HG03571 (cell line): ENCODE results near the gene NUMBL.
"Not testable (repeated sequence)": the region's sequence is repeated elsewhere in the genome, so short reads cannot be mapped to it uniquely, and the experiment has no call there.

ENCODE experiments used
- ATAC-seq: cut with Tn5 transposase; IDR thresholded peaks from one replicate; pipeline ENCODE4 v1.9.1; 2021; ENCODE audit not compliant: unreplicated experiment

Gene NUMBL

GRCh38 chr19:40633207-40633606, 57.2 kb downstream of the NUMBL start:
- ATAC-seq: no peak

- no peak for ATAC-seq
Measured at GRCh38 chr19:40632311-40633036, 58.0 kb downstream of the NUMBL start.

DNA sequence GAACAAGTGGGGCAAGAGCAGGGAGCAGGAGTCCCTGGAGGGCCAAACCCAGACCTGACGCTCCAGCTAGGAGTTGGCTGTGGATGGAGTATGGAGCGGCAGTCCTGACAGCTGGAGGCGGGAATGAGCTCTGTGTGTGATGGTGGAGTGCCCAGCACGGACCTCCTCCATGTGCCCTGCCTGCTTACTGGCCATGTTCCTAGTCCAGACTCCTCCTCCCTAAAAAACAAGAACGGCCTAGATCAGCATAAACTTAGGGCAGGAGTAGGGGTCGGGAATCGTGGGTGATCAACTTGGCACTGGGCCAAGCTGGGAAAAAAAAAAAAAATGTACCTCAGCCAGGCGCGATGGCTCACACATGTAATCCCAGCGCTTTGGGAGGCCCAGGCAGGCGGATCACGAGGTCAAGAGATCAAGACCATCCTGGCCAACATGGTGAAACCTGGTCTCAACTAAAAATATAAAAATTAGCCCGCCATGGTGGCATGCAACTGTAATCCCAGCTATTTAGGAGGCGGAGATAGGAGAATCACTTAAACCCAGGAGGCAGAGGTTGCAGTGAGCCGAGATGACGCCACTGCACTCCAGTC, 59.8 kb downstream of the NUMBL start:
- no peak for ATAC-seq

DNA sequence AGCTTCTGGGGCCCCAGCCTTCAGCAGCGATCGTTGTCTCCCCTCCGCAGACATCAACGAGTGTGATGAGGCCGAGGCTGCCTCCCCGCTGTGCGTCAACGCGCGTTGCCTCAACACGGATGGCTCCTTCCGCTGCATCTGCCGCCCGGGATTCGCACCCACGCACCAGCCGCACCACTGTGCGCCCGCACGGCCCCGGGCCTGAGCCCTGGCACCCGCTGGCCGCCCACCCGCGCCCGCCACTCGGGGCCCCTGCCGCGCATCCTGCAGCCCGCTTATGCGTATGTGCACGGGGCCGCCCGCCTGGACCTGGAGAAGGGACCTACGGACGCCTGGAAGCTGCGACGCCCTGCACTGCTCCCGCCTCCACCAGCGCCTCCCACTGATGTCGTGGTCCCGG, 61.1 kb downstream of the NUMBL start:
- no peak for ATAC-seq

DNA sequence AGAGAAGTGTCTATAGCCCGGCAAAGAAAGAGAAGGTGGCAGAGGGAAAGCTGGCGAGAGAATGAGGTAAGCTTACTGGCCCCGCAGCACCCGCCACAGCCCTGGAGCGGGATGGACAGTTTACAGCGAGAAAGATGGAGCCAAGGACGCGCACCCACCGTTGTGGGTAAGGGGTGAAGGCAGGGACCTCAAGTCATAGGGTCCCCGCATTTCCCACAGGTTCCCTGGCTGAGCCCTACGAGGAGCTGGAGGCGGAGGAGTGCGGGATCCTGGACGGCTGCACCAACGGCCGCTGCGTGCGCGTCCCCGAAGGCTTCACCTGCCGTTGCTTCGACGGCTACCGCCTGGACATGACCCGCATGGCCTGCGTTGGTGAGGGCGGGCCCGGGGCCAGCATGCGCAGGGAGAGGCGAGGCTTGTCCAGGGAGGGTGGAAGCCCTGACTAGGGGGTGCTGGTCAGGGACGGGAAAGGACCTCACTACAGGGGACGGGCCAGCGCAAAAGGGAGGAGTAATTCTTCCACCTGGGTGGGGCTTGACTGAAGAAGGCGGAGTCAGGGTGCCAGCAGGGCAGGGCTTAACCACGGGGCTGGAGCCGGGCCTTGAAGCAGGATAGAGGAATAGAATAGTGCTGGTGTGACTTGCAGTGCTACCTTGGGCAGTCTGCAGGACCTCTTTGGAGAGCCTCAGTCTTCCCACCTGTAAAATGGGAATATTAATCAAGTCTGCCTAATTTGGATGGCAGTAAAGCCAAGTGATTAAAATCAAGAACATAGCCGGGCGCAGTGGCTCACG, 62.8 kb downstream of the NUMBL start:
- no peak for ATAC-seq

- ATAC-seq: no peak
Measured at GRCh38 chr19:40626918-40627317, 63.5 kb downstream of the NUMBL start.

DNA sequence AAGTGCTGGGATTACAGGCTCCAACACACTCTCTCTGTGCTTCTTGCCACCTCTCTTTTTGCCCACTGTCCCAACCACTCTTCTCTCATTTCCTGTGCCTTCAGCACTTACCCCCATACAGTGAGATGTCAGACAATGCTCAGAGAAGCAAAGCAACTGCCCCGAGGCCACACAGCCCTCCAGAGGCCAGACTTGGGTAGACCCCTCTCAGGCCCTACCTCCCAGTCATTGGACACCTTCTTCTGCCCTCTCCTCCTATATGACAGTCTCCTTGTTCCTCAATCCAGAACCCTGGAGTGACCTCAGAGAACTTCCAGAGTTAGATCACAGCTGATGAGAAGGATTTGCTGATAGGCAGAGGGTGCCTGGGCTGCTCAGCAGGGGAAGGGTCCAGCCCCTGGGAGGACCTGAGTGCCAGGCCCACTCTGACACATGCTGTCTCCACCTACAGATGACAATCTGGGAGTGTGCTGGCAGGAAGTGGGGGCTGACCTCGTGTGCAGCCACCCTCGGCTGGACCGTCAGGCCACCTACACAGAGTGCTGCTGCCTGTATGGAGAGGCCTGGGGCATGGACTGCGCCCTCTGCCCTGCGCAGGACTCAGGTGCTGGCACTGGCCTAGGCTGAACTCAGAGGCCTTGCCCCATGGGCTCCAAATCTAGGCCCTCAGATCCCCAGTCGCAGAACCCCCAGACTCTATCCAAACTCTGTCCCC, 64.9 kb downstream of the NUMBL start:
- ATAC-seq: no peak

GRCh38 chr19:40624369-40625153, 65.9 kb downstream of the NUMBL start:
- not testable (repeated sequence) for ATAC-seq

DNA sequence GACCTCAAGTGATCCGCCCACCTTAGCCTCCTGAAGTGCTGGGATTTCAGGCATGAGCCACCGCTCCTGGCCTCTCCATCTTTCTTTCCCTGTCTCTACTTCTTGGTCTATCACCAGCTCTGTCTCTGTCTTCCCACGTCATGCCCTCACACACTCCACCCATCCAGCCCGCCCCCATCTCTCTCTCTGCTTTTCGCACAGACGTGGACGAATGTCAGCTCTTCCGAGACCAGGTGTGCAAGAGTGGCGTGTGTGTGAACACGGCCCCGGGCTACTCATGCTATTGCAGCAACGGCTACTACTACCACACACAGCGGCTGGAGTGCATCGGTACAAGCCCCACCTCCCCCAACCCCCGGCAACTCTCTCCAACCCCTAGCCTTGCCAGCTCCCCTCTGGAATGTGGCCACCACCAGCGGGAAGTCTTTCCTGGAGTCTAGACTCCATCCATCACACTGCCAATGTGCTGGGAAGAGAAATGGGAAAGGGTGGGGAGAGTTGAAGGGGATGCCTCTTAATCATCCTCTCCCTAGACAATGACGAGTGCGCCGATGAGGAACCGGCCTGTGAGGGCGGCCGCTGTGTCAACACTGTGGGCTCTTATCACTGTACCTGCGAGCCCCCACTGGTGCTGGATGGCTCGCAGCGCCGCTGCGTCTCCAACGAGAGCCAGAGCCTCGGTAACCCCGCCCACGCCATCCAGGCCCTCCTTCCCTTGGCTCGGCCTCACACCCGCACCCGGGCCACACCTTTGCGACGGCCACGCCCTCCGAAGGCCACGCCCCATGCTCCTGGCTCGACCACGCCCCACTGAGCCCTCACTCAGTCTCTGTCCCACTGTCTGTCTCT, 66.8 kb downstream of the NUMBL start:
- ATAC-seq: no peak

- ATAC-seq: no peak
Measured at GRCh38 chr19:40622773-40623075, 67.7 kb downstream of the NUMBL start.

DNA sequence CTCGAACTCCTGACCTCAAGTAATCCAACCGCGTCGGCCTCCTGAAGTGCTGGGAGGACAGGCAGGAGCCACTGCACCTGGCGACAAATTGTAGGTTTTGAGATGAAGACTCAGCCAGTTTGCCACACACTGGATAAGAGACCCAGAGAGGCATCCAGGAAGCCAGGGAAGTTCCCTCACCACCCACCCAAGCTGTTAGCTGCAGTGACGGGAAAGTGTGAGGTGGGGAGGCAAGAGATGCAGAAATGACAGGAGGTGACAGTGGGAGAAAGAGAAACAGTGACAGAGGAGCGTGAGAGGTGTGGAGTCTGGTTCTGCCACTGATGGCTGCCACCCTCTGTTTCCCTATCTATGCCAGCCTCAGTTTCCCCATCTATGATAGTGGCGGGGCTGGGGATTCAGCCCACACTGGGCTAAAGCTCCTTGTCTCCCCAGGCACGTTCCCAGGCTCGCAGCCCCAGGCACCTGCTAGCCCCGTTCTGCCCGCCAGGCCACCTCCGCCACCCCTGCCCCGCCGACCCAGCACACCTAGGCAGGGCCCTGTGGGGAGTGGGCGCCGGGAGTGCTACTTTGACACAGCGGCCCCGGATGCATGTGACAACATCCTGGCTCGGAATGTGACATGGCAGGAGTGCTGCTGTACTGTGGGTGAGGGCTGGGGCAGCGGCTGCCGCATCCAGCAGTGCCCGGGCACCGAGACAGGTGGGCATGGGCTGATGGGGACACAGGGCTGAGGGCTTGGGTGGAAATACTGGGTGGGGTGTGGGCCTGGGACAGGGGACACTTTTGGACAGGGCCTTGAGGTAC, 68.3 kb downstream of the NUMBL start:
- no peak for ATAC-seq

DNA sequence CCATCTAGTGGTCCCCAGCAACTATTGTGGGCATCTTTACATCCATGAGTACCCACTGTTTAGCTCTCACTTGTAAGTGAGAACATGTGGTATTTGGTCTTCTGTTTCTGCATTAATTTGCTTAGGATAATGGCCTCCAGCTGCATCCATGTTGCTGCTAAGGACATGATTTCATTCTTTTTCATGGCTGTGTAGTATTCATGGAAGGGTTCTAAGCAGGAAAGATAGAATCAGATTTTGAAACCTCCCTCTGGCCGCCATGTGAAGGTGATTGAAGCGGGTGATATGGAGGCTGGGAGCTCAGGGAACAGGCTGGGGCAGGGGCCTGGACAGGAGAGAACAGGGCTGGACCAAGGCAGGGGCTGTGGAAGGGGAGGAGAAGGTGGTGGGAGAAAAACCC, 69.2 kb downstream of the NUMBL start:
- ATAC-seq: no peak

GRCh38 chr19:40620161-40620485, 70.3 kb downstream of the NUMBL start:
- no peak for ATAC-seq

- ATAC-seq: no peak
Measured at GRCh38 chr19:40619333-40620160, 70.9 kb downstream of the NUMBL start.

DNA sequence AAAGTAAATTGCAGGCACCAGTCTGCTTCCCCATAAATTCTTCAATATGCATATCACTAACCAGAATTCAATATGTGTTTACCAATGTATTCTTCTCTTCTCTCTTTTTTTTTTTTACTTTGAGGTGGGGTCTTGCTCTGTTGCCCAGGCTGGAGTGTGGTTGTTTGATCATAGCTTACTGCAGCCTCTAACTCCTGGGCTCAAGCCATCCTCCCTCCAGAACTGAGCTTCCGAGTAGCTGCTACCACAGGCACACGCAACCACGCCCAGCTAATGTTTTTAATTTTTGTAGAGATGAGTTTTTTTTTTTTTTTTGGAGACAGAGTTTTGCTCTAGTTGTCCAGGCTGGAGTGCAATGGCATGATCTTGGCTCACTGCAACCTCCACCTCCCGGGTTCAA, 72.5 kb downstream of the NUMBL start:
- no peak for ATAC-seq

- no peak for ATAC-seq
Measured at GRCh38 chr19:40616941-40617340, 73.5 kb downstream of the NUMBL start.

GRCh38 chr19:40616178-40616577, 74.3 kb downstream of the NUMBL start:
- no peak for ATAC-seq
